ENCODE results near the gene ATP5ME.
"Not testable (repeated sequence)": the region's sequence is repeated elsewhere in the genome, so short reads cannot be mapped to it uniquely, and the experiment has no call there.

GRCh38 chr4:635066-635835, 38.8 kb downstream of the ATP5ME start:
- not testable (repeated sequence) for TF ChIP-seq CTCF (IDR thresholded peaks at IDR 0.05; ENCODE audit: low read length); EZH2 (IDR thresholded peaks at IDR 0.05; ENCODE audit: borderline replicate concordance, low read length)

Measured in OCI-LY1 (cell line).